HEK293 (cell line): ENCODE results near the gene LMNA.

Experiments used
- GLIS1 ChIP-seq: fragments of 450-650 bp; formaldehyde crosslinking; IDR thresholded peaks from 2 replicates; pipeline ENCODE4 v1.5.1; 2016; ENCODE audit warnings: missing biosample characterization, missing genetic modification characterization
- ZNF660 ChIP-seq: fragments of 450-650 bp; IDR thresholded peaks from 2 replicates; pipeline ENCODE4 v1.5.1; 2018; ENCODE audit warnings: missing biosample characterization, mild to moderate bottlenecking, missing genetic modification characterization

- TF ChIP-seq ZNF660 (tag by site-specific recombination) = no peak
- TF ChIP-seq GLIS1 = no peak
These were observed 66.0 kb downstream of the LMNA start for GRCh38 chr1:156180471-156180870.
